GM18511 (cell line): ENCODE data around the gene CD58.
A peak's percentile ranks its signal among the peaks of the same experiment; 100 is the strongest.

Source experiments
- ATAC-seq: cut with Tn5 transposase; IDR thresholded peaks from one replicate; pipeline ENCODE4 v1.9.1; 2021; ENCODE audit warnings: mild to moderate bottlenecking, moderate library complexity; ENCODE audit not compliant: unreplicated experiment

The CD58 gene

DNA sequence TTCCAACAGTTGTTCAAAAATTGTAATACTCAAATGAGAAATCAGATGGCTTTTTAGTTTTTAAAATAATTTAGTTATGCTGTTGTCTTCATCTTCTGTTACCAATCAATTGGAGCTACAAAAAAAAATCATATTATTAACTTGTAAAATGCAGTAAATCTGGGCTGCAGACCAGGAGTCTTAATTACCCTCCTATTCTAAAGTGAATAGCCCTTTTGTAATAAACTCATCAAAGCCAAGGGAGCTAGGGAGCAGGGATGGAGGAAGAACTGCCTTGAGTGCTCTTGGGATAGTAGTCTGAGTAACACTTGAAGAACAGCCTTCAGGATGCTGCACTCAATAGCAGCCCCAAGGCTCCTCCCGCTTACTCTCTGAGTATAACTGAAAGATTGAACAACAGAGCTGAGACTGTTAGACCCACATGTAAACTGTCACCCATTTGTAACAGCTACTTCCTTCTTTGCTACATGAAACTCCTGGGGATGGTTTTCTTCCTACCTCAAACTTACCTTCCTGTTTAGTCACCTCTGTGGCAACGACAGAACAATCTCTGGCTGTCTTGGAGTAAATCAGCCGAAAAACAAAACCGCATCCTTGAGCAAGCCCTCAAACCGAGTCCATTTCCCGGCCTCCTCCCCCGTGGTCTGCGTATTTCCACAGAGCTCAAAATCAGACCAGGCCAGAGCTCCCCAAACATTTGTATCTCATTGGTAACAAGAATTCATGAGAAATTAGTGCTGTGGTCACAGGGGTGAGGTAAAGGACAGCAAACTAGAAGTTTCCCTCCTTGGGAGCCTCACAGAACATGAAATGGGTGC, 55.9 kb downstream of the CD58 start:
- peak; percentile 82 for ATAC-seq

DNA sequence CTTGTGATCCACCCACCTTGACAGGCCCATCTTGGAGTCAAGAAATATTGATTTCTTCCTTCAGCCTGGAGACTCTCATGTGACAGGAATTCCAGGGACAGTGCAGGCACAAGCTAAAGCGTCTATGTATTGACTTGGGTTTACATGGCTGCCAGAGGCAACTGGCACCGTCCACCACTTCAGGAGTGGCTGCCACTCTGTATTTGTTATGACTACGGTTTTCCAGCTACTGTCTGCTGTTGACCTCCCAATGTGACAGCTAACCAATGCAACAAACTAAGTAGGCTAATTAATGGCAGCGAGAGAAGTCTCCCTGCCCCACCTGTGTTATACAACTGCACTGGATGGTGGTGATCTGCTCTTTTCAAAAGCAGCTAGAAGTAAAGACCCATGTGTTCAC, 56.9 kb downstream of the CD58 start:
- ATAC-seq, result no peak

DNA sequence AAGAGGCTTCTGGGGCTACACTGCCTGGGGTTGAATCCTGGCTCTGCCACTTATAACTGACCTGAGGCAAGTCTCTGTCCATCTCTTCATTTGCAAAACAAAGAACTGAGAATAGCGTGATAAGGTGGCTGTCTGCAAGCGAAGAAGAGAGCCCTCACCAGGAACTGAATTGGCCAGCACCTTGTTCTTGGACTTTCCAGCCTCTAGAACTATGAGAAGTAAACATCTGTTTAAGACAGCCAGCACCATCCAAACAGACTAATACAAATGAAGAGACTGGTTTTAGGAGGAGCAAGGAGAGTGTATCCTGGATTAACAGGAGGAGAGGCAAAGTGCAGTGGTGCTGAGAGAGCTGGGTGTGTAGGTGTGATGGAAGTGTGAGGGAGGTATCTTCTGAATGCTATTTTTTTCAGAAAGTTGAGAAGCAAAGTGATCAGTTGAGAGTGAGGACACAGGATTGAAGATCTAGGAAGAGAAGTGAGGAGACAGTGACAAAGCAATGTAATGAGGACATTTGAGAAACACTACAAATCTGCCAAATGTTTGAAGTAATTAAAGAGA, 59.3 kb downstream of the CD58 start:
- no peak for ATAC-seq

DNA sequence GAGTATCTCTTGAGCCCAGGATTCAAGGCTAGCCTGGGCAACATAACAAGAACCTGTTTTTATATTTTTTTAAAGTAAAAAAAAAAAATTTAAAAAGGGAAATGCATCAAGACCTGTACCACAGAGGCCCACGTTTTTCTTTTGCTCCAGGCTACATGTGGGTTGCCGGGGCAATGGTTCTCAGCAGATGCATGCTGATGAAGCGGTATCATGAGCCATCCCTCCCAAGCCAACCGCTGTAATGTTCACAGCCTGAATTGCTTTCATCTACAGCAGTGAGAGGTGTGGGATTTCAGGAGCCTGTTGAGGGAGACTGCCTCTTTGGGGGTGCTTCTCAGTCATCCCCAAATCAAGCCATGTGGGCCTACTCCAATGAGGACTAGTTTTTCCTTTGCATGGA, 60.5 kb downstream of the CD58 start:
- ATAC-seq, result no peak

GRCh38 chr1:116508984-116509980, 61.5 kb downstream of the CD58 start:
- peak; percentile 48 for ATAC-seq

DNA sequence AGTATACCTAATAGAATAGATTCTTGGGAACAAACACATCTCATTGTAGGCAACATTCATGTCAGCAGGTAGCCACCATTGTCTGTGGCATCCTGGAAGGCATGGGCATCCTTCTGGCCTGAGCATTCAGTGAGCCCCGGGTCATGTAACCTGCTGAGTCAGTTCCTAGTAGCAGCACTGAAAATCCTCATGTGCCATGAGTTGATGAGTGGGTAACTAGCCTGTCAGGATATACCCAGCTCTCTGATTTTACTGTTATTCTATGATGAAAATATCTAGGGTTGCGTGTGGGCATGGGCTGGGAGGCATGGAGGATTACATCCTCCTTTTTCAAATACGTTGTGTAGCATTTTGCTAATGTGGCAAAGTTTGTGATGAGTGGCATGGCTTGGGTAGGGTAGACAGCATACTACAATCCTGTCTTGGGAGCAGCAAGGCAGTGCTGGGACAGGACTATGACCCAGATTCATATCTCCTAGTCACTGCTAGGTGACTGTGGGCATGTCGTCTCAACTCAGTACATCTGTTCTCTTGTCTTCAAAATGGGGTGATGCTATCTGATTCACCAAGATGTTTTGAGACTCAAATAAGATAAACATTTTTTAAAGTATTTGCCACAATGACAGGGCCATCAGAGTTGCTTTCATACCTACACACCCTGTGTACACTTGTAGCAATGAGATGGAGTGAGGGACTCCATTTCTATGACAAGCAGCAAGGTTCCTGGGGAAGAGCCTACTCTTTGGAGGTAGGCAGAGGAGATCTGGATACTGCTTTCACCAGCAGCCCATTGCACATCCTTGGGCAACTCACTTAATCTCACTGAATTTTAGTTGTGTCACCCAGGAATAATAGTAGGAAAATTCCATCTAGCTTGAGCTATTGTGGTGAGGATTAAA, 62.5 kb downstream of the CD58 start:
- no peak for ATAC-seq

DNA sequence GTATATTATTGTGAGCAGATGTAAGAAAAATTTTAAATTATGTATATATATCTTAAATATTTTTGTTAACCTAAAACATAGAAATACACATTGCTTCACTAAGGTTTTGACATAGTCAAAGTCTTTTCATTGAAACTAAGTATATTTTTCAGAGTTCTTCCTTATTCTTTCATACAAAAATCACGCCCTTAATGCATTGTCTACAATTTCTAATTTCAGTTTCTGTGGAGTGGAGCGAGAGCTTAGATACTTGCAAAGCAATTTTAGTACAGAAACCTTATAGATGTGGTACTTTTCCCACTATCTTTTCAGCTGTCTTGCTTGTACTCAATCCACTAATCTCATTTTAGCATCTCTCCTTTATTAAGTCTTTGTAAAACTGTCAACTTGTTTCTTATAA, 63.2 kb downstream of the CD58 start:
- no peak for ATAC-seq

- no peak for ATAC-seq
These were observed 64.5 kb downstream of the CD58 start for GRCh38 chr1:116506132-116507004.

DNA sequence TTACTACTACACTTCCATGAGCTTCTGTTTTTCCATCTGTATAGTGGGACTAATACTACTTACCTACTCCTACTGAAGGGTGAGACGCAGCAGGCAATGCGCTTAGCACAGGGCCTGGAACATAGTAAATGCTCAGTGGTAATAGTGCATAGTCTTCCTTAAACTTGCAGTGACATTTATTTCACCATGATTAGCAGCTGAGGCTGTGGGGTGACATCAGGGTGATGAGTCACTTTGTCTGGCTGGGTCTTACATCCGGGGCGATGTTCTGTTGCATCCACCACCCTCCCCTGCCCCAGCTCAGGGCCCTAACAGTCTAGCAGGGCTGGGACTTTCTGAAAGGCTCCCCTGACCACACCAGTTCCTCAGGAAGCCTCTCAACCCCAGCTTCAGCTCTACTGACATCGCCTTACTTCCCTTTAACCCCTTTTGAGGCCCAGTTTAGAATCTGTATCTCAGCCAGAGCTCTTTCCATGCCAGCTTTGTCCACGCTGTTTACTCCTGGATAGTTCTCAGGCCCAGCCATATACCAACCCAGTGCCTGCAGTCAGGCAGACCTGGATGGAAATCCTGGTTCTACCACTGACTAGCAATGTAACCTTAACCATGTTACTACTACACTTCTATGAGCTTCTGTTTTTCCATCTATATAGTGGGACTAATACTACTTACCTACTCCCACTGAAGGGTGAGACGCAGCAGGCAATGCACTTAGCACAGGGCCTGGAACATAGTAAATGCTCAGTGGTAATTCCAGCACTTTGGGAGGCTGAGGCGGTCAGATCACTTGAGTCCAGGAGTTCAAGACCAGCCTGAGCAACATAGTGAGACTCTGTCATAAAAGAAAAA, 66.3 kb downstream of the CD58 start:
- peak; percentile 87 for ATAC-seq

- peak; percentile 24 for ATAC-seq
These were observed 67.1 kb downstream of the CD58 start for GRCh38 chr1:116503546-116504307.

DNA sequence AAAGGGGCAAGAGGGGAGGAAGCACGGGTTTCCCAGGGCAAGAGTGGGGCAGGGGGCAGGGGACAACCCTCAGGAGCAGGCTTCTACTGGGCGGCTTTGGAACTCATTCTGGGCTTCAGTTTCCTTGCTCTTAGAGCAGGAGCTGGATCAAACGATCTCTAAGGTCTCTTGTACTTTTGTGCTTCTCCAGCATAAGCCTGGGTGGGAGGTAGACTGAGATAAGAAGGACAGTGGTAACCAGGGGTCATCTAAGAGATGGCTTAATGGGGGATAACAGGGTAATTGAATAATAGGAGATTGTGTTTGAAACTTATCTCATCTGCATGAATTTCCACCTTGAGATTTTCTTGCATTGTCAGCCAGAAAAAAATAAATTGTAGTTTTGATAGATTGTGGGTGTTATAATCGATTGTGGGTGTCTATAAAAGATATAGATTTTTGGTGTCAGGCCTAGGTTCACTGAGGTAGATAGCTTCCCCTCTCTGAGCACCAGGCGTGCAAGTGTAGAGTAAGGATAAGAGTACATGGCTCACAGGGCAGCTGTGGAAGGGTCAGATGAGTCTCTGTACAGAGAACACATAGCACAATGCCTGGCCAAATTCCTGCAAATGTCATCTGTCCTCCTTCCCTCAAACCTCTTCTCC, 68.0 kb downstream of the CD58 start:
- no peak for ATAC-seq

GRCh38 chr1:116501870-116502244, 69.0 kb downstream of the CD58 start:
- no peak for ATAC-seq

DNA sequence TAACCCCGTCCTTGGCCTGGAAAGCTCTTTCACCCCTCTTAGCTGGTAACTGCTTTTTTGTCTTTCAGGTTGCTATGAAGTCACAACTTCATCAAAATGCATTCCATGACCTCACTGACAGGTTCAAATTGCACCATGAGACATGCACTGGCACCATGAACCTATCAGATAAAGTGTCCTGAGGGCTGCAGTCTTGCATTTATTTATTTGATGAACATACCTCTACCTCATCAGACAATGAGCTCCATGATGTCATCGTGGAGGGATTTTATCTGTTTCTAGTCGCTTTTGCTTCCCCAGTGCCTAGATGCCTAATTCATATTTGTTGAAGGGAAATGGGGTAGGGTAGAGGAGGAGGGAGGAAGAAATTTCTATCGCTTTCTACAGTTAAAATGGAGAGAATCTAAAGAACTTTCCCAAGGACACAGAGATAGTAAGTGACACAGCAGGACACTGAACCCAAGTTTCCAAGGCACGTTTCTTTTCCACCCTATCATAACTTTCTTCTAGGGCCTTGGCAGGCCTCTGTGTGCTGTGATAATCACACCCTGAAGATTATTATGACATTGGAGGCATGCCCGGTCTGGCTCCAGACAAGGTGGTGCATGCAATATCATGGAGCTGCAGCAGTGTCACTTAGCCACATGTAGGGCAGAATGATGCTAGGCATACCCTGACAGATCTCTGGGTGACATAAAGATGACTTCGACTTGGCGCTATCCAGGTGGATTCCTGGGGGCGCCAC, 69.5 kb downstream of the CD58 start:
- no peak for ATAC-seq

- ATAC-seq, result peak; percentile 61
These were observed 71.8 kb downstream of the CD58 start for GRCh38 chr1:116498789-116499628.

DNA sequence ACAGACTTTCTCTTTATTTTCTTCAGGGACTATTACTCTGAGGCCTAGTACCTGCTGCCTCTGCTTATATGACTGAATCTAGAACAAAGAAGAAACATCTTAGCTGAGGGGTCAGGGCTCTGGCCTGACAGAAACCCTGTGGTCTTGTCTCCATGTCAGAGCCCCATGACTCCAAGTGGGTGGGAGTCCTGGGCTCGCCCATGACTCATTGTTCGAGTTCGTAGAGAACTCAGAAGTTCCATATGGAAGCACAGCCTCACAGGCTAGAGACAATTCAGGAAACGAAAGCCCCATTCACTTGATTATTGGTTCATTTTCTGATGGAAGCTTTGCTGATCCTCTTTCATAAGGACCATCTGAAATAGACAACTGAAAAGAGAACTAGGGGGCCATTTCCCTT, 73.2 kb downstream of the CD58 start:
- no peak for ATAC-seq

DNA sequence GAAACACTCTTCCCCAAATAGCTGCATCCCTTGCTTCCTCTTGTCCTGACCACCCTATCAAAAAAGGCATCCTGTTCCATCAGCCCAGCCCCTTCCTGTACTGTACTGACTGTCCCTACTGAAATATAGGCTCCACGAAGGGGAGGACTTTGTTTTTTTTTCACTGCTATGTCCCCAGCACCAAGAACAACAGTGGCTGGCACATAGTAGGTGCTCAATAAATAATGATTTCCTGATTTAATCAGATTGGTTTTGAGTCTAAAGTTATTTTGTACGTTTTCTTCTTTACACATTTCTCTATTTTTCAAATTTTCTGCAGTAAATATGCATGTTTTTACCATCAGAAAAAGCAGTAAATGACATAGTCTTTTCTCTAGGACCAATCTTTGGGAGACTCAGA, 73.9 kb downstream of the CD58 start:
- ATAC-seq, result no peak
